SH-SY5Y (cell line): Measurements from ENCODE around the gene CSRNP3.

Source experiments
- GATA2 ChIP-seq: IDR thresholded peaks from 2 replicates; pipeline ENCODE4 v1.6.1; 2011; ENCODE audit warnings: mild to moderate bottlenecking, low read depth, low read length
- GATA3 ChIP-seq: IDR thresholded peaks from 2 replicates; pipeline ENCODE4 v1.6.1; 2011; ENCODE audit warnings: low read depth, mild to moderate bottlenecking, low read length, moderate library complexity

- TF ChIP-seq GATA3 = no peak
- no peak for TF ChIP-seq GATA2
These were observed 5.2 kb downstream of the CSRNP3 start for GRCh38 chr2:165474619-165475276.
